ENCODE results near the gene UBL3. TPM values are rescaled to one million over a fixed set of nuclear protein-coding genes. Genes with fewer than 3 reads are reported as not detected.

UBL3 gene
- total RNA-seq, 1 donor from 2014 or later: 16.1 TPM

GRCh38 chr13:29801102-29801501 lies 49.3 kb downstream of the UBL3 start:
- Histone ChIP-seq H3K4me3 (ENCODE audit: low read depth, low read length) (no peak overlapping the region), H3K27me3 (ENCODE audit: control insufficient read depth, insufficient read depth, low read length) (no peaks in the 10 kb centered on the region), H3K36me3 (ENCODE audit: control insufficient read depth, insufficient read depth, low read length) (no peaks in the 10 kb centered on the region)
- TF ChIP-seq, protein P1, sequence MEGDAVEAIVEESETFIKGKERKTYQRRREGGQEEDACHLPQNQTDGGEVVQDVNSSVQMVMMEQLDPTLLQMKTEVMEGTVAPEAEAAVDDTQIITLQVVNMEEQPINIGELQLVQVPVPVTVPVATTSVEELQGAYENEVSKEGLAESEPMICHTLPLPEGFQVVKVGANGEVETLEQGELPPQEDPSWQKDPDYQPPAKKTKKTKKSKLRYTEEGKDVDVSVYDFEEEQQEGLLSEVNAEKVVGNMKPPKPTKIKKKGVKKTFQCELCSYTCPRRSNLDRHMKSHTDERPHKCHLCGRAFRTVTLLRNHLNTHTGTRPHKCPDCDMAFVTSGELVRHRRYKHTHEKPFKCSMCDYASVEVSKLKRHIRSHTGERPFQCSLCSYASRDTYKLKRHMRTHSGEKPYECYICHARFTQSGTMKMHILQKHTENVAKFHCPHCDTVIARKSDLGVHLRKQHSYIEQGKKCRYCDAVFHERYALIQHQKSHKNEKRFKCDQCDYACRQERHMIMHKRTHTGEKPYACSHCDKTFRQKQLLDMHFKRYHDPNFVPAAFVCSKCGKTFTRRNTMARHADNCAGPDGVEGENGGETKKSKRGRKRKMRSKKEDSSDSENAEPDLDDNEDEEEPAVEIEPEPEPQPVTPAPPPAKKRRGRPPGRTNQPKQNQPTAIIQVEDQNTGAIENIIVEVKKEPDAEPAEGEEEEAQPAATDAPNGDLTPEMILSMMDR (IDR thresholded peaks at IDR 0.05; ENCODE audit: insufficient read depth, low read length, severe bottlenecking): no peak
- no peak for FAIRE-seq
- no peak for DNase-seq (ENCODE audit: low read depth)

GRCh38 chr13:29800687-29801086 lies 49.7 kb downstream of the UBL3 start:
- no peak for DNase-seq (ENCODE audit: low read depth)
- TF ChIP-seq, protein P1 (IDR thresholded peaks at IDR 0.05; ENCODE audit: insufficient read depth, low read length, severe bottlenecking): no peak
- Histone ChIP-seq H3K27me3 (ENCODE audit: control insufficient read depth, insufficient read depth, low read length) (no peaks in the 10 kb centered on the region), H3K36me3 (ENCODE audit: control insufficient read depth, insufficient read depth, low read length) (no peaks in the 10 kb centered on the region), H3K4me3 (ENCODE audit: low read depth, low read length) (no peak overlapping the region)
- no peak for FAIRE-seq

- no peaks in the 10 kb centered on the region for H3K36me3 ChIP-seq (ENCODE audit: control insufficient read depth, insufficient read depth, low read length)
- DNase-seq (ENCODE audit: low read depth) (no peak), FAIRE-seq (no peak)
- TF ChIP-seq, protein P1 (IDR thresholded peaks at IDR 0.05; ENCODE audit: insufficient read depth, low read length, severe bottlenecking): no peak
- H3K4me3 ChIP-seq (ENCODE audit: low read depth, low read length): no peak overlapping the region
- H3K27me3 ChIP-seq (ENCODE audit: control insufficient read depth, insufficient read depth, low read length): no peaks in the 10 kb centered on the region
Measured at GRCh38 chr13:29799041-29799440, 51.4 kb downstream of the UBL3 start.

- FAIRE-seq: no peak
- Histone ChIP-seq H3K27me3 (ENCODE audit: control insufficient read depth, insufficient read depth, low read length) (no peaks in the 10 kb centered on the region), H3K36me3 (ENCODE audit: control insufficient read depth, insufficient read depth, low read length) (no peaks in the 10 kb centered on the region), H3K4me3 (ENCODE audit: low read depth, low read length) (no peak overlapping the region)
- no peak for DNase-seq (ENCODE audit: low read depth)
- TF ChIP-seq, protein P1 (IDR thresholded peaks at IDR 0.05; ENCODE audit: insufficient read depth, low read length, severe bottlenecking): no peak
Measured at GRCh38 chr13:29791997-29792780, 58.2 kb downstream of the UBL3 start.

DNA sequence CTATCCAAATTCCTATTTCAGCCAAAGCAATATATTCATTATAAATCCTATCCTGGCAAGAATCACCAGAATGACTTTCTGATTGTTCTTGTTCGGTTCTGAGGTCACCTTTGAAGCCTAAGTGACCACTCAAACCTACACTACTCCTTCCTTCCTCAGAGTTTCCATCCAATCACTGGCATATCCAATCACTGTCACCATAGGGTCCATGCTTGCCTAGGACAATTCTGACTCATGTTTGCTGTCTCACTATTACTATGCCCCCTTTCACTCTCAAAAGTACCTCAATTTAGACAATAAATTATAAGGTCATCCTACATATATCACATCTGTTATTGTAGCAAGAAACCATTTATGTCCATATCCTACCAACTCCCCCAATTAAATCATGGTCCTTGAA lies 58.9 kb downstream of the UBL3 start:
- DNase-seq (ENCODE audit: low read depth) (no peak), FAIRE-seq (no peak)
- TF ChIP-seq, protein P1 (IDR thresholded peaks at IDR 0.05; ENCODE audit: insufficient read depth, low read length, severe bottlenecking): no peak
- Histone ChIP-seq H3K4me3 (ENCODE audit: low read depth, low read length) (no peak overlapping the region), H3K36me3 (ENCODE audit: control insufficient read depth, insufficient read depth, low read length) (no peaks in the 10 kb centered on the region), H3K27me3 (ENCODE audit: control insufficient read depth, insufficient read depth, low read length) (no peaks in the 10 kb centered on the region)

GRCh38 chr13:29786698-29787097 lies 63.7 kb downstream of the UBL3 start:
- H3K4me3 ChIP-seq (ENCODE audit: low read depth, low read length): no peak overlapping the region
- FAIRE-seq: no peak
- no peak for DNase-seq (ENCODE audit: low read depth)
- TF ChIP-seq, protein P1 (IDR thresholded peaks at IDR 0.05; ENCODE audit: insufficient read depth, low read length, severe bottlenecking): no peak
- H3K36me3 ChIP-seq (ENCODE audit: control insufficient read depth, insufficient read depth, low read length): no peaks in the 10 kb centered on the region
- H3K27me3 ChIP-seq (ENCODE audit: control insufficient read depth, insufficient read depth, low read length): no peaks in the 10 kb centered on the region
